Stimulated activated CD4-positive, alpha-beta T cell treated with anti-CD3 and anti-CD28 coated beads, Interleukin-1b, Interleukin-23, amount 100 ng/mL, for 1 hour (primary cell): ENCODE measurements around the gene BAHCC1.
A peak's percentile ranks its signal among the peaks of the same experiment; 100 is the strongest.

Experiments
- DNase-seq, 2 donors: peaks; one replicate each; pipeline ENCODE4 v3.0.0-alpha.2; 2020; ENCODE audit warnings: low read depth in 2 of 2

BAHCC1 gene

GRCh38 chr17:81514739-81515529, 119.7 kb downstream of the BAHCC1 start:
- peak in 1 of 2 donors; percentile 63 for DNase-seq

GRCh38 chr17:81515530-81516041, 120.3 kb downstream of the BAHCC1 start:
- no peak for DNase-seq
